ENCODE results near the gene RPS3.
"Not testable (repeated sequence)": the region's sequence is repeated elsewhere in the genome, so short reads cannot be mapped to it uniquely, and the experiment has no call there.

Gene RPS3

DNA sequence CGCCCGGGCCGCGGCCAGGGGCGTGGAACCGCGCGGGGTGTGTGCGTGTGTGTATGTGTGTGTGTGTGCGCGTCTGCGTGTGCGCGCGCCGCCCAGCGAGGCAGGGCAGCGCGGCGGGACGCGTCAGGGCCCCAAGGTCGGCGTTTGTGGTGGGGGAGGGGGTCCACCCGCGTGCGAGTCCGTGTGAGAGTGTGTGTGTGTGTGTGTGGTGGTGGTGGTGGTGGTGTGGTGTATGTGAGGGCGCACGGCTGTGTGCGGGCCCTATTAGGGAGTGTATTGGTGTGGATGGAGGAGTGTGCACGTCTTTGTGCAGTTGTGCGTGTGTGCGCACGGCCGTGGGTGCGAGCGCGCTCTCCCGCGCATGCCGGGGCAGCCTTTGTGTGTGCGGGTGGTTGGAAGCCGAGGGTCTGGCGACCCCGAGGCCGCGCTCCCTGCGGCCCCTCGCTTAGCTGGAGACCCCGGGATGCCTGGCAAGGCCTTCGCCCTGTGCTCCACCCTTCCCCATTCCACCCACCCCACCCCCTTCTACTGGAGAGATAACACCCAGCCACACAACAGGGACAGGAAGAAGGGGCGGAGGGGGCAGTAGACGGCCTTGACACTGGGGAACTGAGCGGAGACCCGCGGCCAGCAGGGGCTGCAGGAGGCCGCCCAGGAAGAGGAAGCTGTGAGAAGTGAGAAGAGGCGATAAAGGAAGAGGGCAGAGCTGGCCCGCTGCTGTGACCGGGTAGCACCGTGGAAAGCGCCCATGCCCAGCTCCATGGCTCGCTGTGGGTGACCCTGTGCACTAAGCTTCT lies 47.3 kb upstream of the RPS3 start:
- peak overlapping the region; percentile 64 for H3K4me3 ChIP-seq (replicated peaks; ENCODE audit: low read depth, low read length)
- peak; percentile 47 for DNase-seq (ENCODE audit: extremely low read depth, insufficient read length)
- TF ChIP-seq, protein P1, sequence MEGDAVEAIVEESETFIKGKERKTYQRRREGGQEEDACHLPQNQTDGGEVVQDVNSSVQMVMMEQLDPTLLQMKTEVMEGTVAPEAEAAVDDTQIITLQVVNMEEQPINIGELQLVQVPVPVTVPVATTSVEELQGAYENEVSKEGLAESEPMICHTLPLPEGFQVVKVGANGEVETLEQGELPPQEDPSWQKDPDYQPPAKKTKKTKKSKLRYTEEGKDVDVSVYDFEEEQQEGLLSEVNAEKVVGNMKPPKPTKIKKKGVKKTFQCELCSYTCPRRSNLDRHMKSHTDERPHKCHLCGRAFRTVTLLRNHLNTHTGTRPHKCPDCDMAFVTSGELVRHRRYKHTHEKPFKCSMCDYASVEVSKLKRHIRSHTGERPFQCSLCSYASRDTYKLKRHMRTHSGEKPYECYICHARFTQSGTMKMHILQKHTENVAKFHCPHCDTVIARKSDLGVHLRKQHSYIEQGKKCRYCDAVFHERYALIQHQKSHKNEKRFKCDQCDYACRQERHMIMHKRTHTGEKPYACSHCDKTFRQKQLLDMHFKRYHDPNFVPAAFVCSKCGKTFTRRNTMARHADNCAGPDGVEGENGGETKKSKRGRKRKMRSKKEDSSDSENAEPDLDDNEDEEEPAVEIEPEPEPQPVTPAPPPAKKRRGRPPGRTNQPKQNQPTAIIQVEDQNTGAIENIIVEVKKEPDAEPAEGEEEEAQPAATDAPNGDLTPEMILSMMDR (IDR thresholded peaks at IDR 0.05; ENCODE audit: insufficient read depth, low read length, poor library complexity, severe bottlenecking): no peak

DNA sequence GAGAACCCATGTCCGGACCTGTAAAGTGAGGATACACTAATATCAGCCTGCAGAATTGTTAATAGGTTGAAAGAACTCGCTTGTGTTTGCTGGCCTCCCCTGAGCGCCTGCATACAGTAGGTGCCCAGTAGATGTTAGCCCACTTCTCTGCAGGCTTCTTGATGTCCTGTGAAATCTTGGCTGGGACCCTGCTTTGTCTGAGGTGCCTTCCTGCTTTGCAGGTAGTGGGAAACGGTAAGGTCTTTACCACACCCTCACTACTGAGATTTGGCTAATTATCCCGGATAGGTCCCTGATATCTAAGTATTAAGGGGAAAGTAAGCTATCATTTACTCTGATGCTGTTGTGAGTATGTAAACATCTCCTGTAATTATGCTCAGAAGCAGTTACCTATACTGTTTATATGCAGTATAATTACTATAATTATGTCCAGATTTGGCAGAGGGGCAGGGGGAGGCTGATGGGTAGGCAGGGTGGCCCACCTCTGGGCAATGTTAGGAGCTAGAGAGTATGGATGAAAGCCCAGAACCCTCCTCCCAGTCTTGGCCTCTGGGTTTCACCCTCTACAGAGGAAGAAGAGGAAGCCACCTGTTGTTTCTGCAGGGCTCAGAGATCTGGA lies 46.6 kb upstream of the RPS3 start:
- Histone ChIP-seq H3K27me3 (replicated peaks; ENCODE audit: control insufficient read depth, insufficient read depth, low read length) (no peaks in the 10 kb centered on the region; the same call in 1 of the 2 replicates), H3K36me3 (ENCODE audit: control insufficient read depth, insufficient read depth, low read length) (no peaks in the 10 kb centered on the region), H3K4me3 (replicated peaks; ENCODE audit: low read depth, low read length) (peak overlapping the region; percentile 64)
- TF ChIP-seq, protein P1 (IDR thresholded peaks at IDR 0.05; ENCODE audit: insufficient read depth, low read length, poor library complexity, severe bottlenecking): no peak
- DNase-seq (ENCODE audit: extremely low read depth, insufficient read length): no peak

More for the DNA sequence above, 47.3 kb upstream of the RPS3 start:
- Histone ChIP-seq H3K36me3 (ENCODE audit: control insufficient read depth, insufficient read depth, low read length) (no peaks in the 10 kb centered on the region), H3K27me3 (replicated peaks; ENCODE audit: control insufficient read depth, insufficient read depth, low read length) (no peaks in the 10 kb centered on the region; the same call in 1 of the 2 replicates)

DNA sequence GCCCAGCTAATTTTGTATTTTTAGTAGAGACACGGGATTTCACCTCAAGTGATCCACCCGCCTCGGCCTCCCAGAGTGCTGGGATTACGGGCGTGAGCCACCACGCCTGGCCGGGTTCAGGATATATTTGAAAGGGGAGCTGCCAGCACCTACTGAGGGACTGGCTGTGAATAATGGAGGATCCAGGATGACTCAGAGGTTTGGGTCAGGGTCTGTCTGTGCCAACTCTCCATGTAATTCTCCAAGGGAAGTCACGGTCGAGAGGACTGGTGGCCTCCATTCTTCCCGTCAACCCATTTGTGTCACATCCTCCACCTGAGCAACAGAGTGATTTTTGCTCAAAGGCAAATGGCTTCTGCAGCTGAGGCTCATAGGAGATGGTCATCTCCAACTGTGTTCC lies 44.3 kb upstream of the RPS3 start:
- DNase-seq (ENCODE audit: extremely low read depth, insufficient read length): no peak
- H3K27me3 ChIP-seq (replicated peaks; ENCODE audit: control insufficient read depth, insufficient read depth, low read length): no peaks in the 10 kb centered on the region; the same call in 1 of the 2 replicates
- no peak overlapping the region for H3K4me3 ChIP-seq (replicated peaks; ENCODE audit: low read depth, low read length)
- H3K36me3 ChIP-seq (ENCODE audit: control insufficient read depth, insufficient read depth, low read length): no peaks in the 10 kb centered on the region
- TF ChIP-seq, protein P1 (IDR thresholded peaks at IDR 0.05; ENCODE audit: insufficient read depth, low read length, poor library complexity, severe bottlenecking): no peak

DNA sequence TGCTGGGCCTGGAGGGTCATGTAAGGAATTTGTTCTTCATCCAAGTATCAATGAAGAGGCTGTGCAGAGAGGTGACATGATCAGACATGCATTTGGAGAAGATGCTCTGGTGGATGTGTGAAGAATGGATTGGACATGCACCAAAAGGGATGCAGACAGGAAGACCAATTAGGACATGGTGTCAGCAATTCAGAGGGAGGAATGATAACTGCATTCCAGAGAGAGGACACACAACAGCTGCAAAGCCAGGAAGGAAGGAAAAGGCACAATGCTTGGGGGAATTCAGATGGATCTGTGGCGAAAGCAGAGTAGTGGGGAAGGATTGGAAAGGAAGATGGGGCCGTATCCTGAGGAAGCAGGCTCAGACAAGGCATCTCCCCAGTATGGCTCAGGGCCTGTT lies 42.7 kb upstream of the RPS3 start:
- H3K27me3 ChIP-seq (replicated peaks; ENCODE audit: control insufficient read depth, insufficient read depth, low read length): no peaks in the 10 kb centered on the region; the same call in 1 of the 2 replicates
- no peaks in the 10 kb centered on the region for H3K36me3 ChIP-seq (ENCODE audit: control insufficient read depth, insufficient read depth, low read length)
- TF ChIP-seq, protein P1 (IDR thresholded peaks at IDR 0.05; ENCODE audit: insufficient read depth, low read length, poor library complexity, severe bottlenecking): no peak
- no peak overlapping the region for H3K4me3 ChIP-seq (replicated peaks; ENCODE audit: low read depth, low read length)
- no peak for DNase-seq (ENCODE audit: extremely low read depth, insufficient read length)

DNA sequence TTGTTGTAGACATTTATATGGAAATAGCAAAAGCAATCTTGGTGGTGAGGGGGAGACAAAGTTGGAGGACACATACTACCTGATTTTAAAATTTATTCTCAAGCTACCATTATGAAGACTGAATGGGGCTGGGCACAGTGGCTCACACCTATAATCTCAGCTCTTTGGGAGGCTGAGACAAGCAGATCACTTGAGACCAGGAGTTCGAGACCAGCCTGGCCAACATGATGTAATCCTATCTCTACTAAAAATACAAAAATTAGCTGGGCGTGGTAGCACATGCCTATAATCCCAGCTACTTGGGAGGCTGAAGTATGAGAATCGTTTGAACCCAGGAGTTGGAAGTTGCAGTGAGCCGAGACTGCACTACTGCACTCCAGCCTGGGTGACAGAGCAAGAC lies 37.0 kb upstream of the RPS3 start:
- H3K36me3 ChIP-seq (ENCODE audit: control insufficient read depth, insufficient read depth, low read length); H3K4me3 ChIP-seq (replicated peaks; ENCODE audit: low read depth, low read length); DNase-seq (ENCODE audit: extremely low read depth, insufficient read length); H3K27me3 ChIP-seq (replicated peaks; ENCODE audit: control insufficient read depth, insufficient read depth, low read length): not testable (repeated sequence)

DNA sequence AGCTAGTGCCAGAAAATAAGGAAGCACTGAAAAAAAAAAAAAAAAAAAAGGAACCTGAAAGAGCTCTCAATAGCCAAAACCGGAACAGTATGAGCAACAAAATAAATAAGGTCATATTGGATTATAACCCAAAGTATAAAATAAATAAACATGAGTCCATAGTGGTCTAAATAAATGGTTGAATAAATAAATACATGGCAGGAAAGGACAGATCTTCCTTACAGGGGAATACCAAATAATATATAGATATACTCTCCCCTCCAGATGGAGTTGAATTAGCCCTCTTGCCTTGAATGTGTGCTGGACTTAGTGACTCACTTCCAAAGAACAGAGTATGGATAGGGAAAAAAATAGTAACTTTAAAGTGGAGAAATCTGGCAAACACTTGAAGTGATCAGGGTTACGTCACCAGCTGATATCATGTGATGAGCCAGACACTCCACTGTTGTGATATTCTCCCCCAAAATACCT lies 33.6 kb upstream of the RPS3 start:
- TF ChIP-seq, protein P1 (IDR thresholded peaks at IDR 0.05; ENCODE audit: insufficient read depth, low read length, poor library complexity, severe bottlenecking): no peak
- DNase-seq (ENCODE audit: extremely low read depth, insufficient read length): no peak
- H3K36me3 ChIP-seq (ENCODE audit: control insufficient read depth, insufficient read depth, low read length): no peaks in the 10 kb centered on the region
- H3K27me3 ChIP-seq (replicated peaks; ENCODE audit: control insufficient read depth, insufficient read depth, low read length): no peaks in the 10 kb centered on the region
- H3K4me3 ChIP-seq (replicated peaks; ENCODE audit: low read depth, low read length): no peak overlapping the region

DNA sequence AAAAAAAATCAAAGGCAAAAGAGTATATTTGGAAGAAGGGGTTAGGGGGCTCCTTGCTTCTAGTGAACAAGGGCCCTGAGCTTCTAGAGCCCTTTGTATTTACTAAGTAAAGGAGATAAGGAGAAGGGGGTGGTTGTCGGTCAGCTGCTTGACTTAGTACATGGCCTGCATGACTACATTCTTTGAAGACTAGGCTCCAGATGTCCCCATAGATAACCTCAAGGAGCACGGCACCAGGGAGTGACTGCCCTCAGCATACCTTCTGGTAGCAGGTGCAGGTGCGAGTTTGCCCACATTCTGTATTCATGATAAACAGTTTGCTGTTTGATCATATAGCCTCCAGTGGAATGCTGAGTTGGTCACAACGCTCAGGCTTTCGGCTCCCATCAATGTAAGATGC lies 32.5 kb upstream of the RPS3 start:
- not testable (repeated sequence) for H3K4me3 ChIP-seq (replicated peaks; ENCODE audit: low read depth, low read length); H3K27me3 ChIP-seq (replicated peaks; ENCODE audit: control insufficient read depth, insufficient read depth, low read length); H3K36me3 ChIP-seq (ENCODE audit: control insufficient read depth, insufficient read depth, low read length); DNase-seq (ENCODE audit: extremely low read depth, insufficient read length)
